Nucleus accumbens (tissue), 56 donors: ENCODE results near the gene M1AP.

ENCODE experiments used
- DNase-seq, 56 donors: peaks; one replicate each; lab custom pipeline; 2025; lab: John Stamatoyannopoulos, UW

Gene M1AP

GRCh38 chr2:74551530-74551929 lies 96.6 kb downstream of the M1AP start:
- DNase-seq = no peak

DNA sequence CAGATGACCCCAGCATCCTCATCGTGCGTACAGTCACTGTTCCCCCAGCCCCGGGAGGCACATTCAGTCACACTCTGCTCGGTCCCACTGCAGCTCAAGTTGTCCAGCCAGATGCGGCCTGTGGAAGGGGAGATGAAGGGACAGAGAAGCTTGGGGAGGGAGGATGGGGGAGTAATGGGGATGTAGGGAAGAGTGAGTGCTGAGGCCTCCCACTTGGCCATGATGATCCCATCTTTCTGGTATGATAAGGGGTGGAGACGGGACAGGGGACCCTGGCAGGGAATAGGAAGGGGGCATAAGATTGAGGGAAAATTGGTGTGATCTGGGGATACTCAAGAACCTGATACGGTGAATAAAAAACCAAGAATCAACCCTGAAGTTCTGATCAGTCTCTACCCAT lies 97.9 kb downstream of the M1AP start:
- no peak for DNase-seq

DNA sequence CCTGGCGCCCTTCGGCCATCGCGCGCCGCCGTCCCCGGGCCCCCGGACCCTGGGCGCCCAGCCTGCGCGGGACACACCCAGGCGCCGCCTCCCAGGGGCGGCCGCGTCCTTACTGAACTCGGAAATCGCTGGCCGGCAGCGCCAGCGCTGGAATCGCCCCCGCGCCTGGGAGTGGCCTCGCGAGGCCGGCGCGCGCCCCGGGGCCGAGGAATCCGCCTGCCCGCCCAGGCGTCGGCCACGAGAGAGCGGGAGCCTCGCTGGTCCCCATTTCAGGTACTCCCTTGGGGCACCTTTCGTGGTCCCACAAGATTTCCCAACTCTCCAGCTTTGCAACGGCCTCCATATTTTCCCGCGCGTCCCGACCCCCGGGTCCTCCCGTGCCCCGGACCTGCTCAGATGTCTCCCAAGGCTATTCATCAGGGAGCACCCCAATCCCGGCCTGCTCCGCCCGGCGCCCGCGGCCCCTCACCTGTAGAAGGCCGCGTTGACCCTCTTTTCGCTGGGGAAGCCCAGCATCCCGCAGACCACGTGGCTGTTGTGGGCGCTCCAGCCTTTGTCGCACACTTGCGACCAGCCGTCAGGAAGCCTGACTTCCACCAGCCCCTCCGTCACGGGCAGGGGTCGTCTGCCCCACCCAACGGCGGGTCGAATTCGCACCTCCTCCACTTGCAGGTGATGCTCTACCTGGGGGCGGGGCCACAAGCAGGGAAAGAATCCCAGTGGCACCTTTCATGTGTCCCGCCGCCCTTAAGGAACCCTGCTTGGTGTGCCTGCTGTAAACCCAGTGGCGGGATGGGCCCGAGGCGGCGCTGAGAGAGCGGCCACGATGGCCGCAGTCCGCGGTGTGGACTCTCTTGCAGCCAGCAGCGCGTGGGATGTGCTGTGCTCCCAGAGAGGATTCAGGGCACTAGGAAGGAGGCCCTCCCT lies 99.0 kb downstream of the M1AP start:
- DNase-seq = peak in 1 of 56 donors; percentile 43

GRCh38 chr2:74548285-74548899 lies 99.7 kb downstream of the M1AP start:
- no peak for DNase-seq

- DNase-seq = no peak
Observed at GRCh38 chr2:74546004-74546403, 102.1 kb downstream of the M1AP start.

DNA sequence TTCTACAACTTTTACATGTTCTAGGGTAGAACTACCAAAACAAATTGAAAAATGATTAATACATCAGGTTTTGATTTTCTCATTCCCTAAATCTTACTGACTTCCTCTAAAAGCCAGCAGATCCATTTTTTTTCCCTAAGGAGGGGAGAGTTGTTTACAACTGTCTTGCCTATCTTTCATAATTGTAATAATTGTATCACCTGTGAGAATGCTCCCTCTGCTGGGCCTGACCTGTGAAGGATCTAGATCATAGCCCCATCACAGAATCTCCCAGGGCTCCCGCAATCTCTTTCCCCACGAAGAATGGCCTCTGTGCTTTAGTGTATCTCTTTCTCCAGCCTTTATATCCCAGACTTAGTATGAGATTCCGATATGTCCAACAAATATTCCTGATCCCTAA lies 103.5 kb downstream of the M1AP start:
- no peak for DNase-seq

DNA sequence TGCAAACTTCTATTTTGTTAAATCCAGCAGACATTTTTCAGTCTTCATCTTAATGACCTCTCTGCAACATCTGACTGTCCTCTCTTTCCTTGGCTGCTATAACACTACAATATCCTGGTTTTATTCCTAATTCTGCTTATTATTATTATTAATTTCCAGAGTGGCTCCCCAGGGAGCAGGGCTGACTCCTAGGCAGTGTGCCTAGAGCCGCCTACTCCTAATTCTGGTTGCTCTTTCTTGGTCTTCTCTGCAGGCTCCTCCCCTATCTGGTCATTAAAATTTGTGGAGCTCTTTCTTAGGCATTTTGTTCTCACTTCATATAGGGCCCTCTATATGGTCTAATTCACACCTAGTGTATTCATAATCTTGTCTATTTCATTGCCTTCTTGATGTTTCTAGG lies 105.2 kb downstream of the M1AP start:
- DNase-seq = no peak

DNA sequence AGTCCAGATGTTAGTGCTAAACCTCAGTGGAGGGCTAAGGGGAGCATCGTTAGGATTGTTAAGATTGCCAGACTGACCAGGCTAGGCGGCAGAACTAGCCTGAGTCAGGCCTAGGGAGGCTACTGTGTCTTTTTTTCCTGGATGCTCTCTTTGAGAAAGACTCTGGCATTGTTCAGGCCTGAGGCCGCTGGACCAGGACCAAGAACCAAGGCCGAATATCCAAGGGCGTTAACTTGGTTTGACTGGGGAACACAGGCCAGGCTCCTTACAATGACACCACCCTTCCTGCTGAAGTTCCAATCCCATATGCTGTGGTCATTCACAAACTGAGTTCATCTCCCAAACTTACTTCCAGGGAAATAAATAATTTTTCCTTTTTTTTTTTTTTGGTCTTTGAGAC lies 107.8 kb downstream of the M1AP start:
- DNase-seq = no peak

- DNase-seq = no peak
Observed at GRCh38 chr2:74538881-74539339, 109.2 kb downstream of the M1AP start.

- no peak for DNase-seq
Observed at GRCh38 chr2:74537140-74537539, 111.0 kb downstream of the M1AP start.

GRCh38 chr2:74536166-74536950 lies 111.8 kb downstream of the M1AP start:
- DNase-seq = no peak

DNA sequence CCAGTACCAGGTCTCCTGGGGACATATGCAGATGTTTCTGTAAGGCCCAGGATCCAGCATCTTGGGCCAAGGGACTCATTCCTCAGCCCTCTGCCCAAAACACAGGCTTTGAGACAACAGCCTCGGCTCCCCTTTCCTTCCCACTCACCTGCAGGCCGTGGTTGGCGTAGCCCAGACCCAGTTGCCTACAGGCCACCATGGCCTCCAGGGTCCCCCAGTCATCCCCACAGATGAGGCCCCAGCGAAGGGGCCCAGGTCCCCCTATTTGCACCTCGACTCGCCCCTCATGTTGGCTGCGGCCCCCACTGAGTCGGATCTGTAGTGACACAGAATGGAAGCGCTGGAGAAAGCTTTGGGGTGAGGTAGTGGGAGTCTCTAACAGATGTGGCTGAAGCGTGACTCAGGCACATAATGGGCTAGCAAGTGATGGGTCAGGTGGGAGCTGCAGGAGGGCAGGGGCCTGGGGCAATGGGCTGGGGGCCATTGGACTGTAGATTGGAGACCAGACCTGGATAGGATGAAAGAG lies 112.6 kb downstream of the M1AP start:
- no peak for DNase-seq

DNA sequence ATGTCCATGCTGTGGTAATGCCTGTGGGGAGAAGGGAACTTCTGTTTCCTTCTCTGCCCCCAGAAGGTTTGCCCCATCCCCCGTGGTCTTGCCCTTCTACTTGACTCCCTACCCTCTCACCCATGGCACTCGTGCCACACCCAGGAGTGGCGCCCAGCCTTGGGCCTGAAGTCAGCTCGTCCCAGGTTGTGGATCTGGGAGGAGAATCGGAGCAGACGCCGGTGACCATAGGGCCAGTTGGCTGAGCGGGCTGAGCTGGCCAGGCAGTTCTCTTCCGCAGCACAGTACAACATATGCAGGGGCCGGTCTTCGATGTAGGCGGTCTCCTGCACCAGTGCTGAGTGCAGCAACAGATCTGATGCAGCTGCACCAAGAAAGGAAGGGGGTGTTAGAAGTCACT lies 113.7 kb downstream of the M1AP start:
- no peak for DNase-seq

GRCh38 chr2:74533464-74533863 lies 114.7 kb downstream of the M1AP start:
- no peak for DNase-seq

GRCh38 chr2:74532222-74532621 lies 115.9 kb downstream of the M1AP start:
- DNase-seq = no peak

DNA sequence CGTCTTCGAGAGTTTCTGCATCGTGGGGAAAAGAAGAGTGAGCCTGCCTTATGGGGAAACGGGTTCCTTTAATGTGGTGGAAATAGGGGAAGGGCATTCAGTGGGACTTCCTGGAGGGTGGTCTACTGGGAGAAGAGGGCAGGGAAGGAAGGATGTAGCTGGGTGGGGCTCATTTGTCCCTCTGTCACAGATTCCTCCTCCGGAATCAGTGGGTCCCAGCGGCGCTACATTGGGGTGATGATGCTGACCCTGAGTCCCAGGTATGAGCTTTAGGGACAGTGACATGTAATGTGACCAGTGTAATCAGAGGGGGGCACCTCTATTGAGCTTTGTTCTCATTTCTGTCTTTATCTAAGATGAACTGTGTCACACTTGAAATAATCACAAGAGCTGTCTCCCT lies 116.5 kb downstream of the M1AP start:
- no peak for DNase-seq

DNA sequence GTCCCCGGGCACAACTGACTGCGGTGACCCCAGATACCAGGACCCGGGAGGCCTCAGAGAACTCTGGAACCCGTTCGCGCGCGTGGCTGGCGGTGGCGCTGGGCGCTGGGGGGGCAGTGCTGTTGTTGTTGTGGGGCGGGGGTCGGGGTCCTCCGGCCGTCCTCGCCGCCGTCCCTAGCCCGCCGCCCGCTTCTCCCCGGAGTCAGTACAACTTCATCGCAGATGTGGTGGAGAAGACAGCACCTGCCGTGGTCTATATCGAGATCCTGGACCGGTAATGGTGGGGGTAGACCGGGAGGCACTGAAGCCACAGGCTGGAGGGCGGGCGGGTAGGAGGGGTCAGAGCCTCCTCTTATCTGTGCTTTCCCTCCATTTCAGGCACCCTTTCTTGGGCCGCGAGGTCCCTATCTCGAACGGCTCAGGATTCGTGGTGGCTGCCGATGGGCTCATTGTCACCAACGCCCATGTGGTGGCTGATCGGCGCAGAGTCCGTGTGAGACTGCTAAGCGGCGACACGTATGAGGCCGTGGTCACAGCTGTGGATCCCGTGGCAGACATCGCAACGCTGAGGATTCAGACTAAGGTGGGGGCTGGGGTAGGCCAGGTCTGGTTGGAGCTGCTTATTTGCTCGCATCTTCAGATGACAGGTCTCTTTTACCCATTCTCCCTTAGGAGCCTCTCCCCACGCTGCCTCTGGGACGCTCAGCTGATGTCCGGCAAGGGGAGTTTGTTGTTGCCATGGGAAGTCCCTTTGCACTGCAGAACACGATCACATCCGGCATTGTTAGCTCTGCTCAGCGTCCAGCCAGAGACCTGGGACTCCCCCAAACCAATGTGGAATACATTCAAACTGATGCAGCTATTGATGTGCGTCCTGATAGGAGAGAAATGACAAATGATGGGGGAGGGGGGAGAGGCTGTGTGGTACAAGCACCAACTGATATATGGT lies 117.6 kb downstream of the M1AP start:
- DNase-seq = peak in 18 of 56 donors; percentile 6 to 54 (median 34)

DNA sequence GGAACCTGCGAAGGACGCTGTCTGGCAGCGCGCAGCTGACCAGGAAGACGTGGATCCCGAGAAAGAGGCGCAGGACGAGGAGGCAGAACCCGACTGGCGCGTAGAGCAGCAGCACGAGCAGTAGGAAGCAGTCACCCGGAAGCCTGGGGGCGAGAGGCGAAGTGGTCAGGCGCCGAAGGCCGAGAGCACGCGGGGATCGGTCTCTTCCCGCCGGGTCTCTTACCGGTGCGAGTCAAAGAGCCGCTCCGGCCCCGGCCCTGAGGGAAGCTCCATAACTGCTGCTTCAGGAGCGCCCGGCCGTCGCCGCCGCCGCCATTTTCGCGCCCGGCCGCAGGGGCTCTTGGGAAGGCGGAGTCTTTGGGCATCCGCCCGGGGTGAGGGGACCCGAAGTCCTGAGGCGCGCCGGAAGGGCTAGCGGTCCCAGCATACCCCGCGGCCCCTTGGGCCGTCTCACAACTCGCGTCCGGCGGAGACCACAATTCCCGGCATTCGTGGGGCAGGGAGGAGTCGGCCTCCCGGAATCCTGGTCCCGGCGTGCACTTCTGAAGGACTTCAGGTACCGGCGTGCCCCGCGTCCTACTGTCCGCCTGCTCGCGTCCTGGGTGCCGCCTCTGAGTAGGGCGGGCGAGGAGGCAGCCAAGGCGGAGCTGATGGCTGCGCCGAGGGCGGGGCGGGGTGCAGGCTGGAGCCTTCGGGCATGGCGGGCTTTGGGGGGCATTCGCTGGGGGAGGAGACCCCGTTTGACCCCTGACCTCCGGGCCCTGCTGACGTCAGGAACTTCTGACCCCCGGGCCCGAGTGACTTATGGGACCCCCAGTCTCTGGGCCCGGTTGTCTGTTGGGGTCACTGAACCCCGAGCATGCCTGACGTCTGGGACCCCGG lies 118.5 kb downstream of the M1AP start, which contains the start of the genes AUP1 and HTRA2:
Gene AUP1 (minus strand): TSS at position 350 of the 882 bp plus-strand sequence. CDS start 77 bp downstream, at position 273.
Gene HTRA2 (plus strand): TSS at position 577 of the 882 bp plus-strand sequence. CDS start 74 bp downstream, at position 651.
- peak; percentile 83 to 99 (median 97) for DNase-seq
